HG03439 (cell line): Measurements from ENCODE around the gene SHC4.
A peak's percentile ranks its signal among the peaks of the same experiment; 100 is the strongest.
"Not testable (repeated sequence)": the region's sequence is repeated elsewhere in the genome, so short reads cannot be mapped to it uniquely, and the experiment has no call there.

Experiments
- ATAC-seq: cut with Tn5 transposase; IDR thresholded peaks from one replicate; pipeline ENCODE4 v1.9.1; 2021; ENCODE audit warnings: mild to moderate bottlenecking, moderate library complexity; ENCODE audit not compliant: unreplicated experiment

Gene SHC4

GRCh38 chr15:48963524-48964113 is at the start of gene SHC4:
Gene SHC4 (minus strand): TSS chr15:48963919. CDS start chr15:48963015, 904 bp downstream.
- ATAC-seq = no peak

GRCh38 chr15:48999314-48999713 is 35.6 kb upstream of the SHC4 start:
- no peak for ATAC-seq

- no peak for ATAC-seq
Measured at GRCh38 chr15:48996276-48996675, 32.6 kb upstream of the SHC4 start.

- no peak for ATAC-seq
Measured at GRCh38 chr15:48993380-48993779, 29.7 kb upstream of the SHC4 start.

- peak; percentile 92 for ATAC-seq
Measured at GRCh38 chr15:48992545-48992944, 28.8 kb upstream of the SHC4 start.

GRCh38 chr15:48992096-48992495 is 28.4 kb upstream of the SHC4 start:
- ATAC-seq = no peak

GRCh38 chr15:48989170-48989569 is 25.5 kb upstream of the SHC4 start:
- ATAC-seq = no peak

GRCh38 chr15:48987142-48987541 is 23.4 kb upstream of the SHC4 start:
- no peak for ATAC-seq

- no peak for ATAC-seq
Measured at GRCh38 chr15:48986240-48986639, 22.5 kb upstream of the SHC4 start.

- ATAC-seq = no peak
Measured at GRCh38 chr15:48985516-48985915, 21.8 kb upstream of the SHC4 start.

GRCh38 chr15:48984811-48985352 is 21.2 kb upstream of the SHC4 start:
- no peak for ATAC-seq

- ATAC-seq = no peak
Measured at GRCh38 chr15:48984021-48984710, 20.4 kb upstream of the SHC4 start.

GRCh38 chr15:48983300-48983699 is 19.6 kb upstream of the SHC4 start:
- no peak for ATAC-seq

- ATAC-seq = no peak
Measured at GRCh38 chr15:48981941-48982340, 18.2 kb upstream of the SHC4 start.

GRCh38 chr15:48978638-48979037 is 14.9 kb upstream of the SHC4 start:
- ATAC-seq = no peak

- ATAC-seq = no peak
Measured at GRCh38 chr15:48976444-48977088, 12.8 kb upstream of the SHC4 start.

GRCh38 chr15:48975472-48976419 is 12.0 kb upstream of the SHC4 start:
- ATAC-seq = peak; percentile 86

- ATAC-seq = no peak
Measured at GRCh38 chr15:48974882-48975281, 11.2 kb upstream of the SHC4 start.

GRCh38 chr15:48972750-48973503 is 9.2 kb upstream of the SHC4 start:
- ATAC-seq = no peak

GRCh38 chr15:48970926-48971325 is 7.2 kb upstream of the SHC4 start:
- ATAC-seq = not testable (repeated sequence)
